ENCODE measurements around the gene TRDN. TPM values are rescaled to one million over a fixed set of nuclear protein-coding genes. Genes with fewer than 3 reads are reported as not detected.
"Not testable (repeated sequence)": the region's sequence is repeated elsewhere in the genome, so short reads cannot be mapped to it uniquely, and the experiment has no call there.

TRDN gene
- total RNA-seq, 1 donor = not detected

DNA sequence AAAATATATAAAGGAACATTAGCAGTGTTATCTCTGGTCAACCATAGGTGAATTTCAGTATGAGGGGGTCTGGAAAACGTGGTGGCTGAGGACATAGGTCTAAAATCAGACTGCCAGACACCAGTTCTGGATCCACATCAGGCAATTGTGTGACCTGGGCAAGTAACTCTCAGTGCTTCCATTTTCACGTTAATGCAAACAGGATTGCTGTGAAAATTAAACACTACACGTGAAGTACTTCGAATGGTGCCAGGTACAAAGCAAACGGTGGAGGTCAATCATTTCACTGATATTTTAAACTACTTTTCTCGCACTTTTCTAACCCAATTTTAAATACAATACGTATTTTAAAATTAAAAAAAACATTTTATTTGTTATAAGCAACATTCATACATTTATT lies 315.7 kb downstream of the TRDN start:
- H3K4me1 ChIP-seq (ENCODE audit: insufficient read depth, low read length) = no peaks in the 10 kb centered on the region
- TF ChIP-seq, protein P1, sequence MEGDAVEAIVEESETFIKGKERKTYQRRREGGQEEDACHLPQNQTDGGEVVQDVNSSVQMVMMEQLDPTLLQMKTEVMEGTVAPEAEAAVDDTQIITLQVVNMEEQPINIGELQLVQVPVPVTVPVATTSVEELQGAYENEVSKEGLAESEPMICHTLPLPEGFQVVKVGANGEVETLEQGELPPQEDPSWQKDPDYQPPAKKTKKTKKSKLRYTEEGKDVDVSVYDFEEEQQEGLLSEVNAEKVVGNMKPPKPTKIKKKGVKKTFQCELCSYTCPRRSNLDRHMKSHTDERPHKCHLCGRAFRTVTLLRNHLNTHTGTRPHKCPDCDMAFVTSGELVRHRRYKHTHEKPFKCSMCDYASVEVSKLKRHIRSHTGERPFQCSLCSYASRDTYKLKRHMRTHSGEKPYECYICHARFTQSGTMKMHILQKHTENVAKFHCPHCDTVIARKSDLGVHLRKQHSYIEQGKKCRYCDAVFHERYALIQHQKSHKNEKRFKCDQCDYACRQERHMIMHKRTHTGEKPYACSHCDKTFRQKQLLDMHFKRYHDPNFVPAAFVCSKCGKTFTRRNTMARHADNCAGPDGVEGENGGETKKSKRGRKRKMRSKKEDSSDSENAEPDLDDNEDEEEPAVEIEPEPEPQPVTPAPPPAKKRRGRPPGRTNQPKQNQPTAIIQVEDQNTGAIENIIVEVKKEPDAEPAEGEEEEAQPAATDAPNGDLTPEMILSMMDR (IDR thresholded peaks at IDR 0.05; ENCODE audit: extremely low read depth, low read depth, low read length) = no peak
- no peak overlapping the region for H3K4me2 ChIP-seq (ENCODE audit: insufficient read depth, low read length)
- no peaks in the 10 kb centered on the region for H3K36me3 ChIP-seq (ENCODE audit: insufficient read depth, low read length)
- H3K9me3 ChIP-seq (ENCODE audit: low read depth, low read length) = no peaks in the 10 kb centered on the region
- no peaks in the 10 kb centered on the region for H3K79me2 ChIP-seq (ENCODE audit: insufficient read depth, low read length)
- H2AFZ ChIP-seq (ENCODE audit: low read length) = no peak overlapping the region
- no peaks in the 10 kb centered on the region for H3K27me3 ChIP-seq (ENCODE audit: insufficient read depth, low read length)
- no peak overlapping the region for H3K27ac ChIP-seq (ENCODE audit: low read depth, low read length)
- no peaks in the 10 kb centered on the region for H4K20me1 ChIP-seq (ENCODE audit: insufficient read depth, low read length)
- no peak overlapping the region for H3K4me3 ChIP-seq (ENCODE audit: insufficient read depth, low read length)
- no peak for DNase-seq (ENCODE audit: insufficient read length, low spot score, missing footprints)

DNA sequence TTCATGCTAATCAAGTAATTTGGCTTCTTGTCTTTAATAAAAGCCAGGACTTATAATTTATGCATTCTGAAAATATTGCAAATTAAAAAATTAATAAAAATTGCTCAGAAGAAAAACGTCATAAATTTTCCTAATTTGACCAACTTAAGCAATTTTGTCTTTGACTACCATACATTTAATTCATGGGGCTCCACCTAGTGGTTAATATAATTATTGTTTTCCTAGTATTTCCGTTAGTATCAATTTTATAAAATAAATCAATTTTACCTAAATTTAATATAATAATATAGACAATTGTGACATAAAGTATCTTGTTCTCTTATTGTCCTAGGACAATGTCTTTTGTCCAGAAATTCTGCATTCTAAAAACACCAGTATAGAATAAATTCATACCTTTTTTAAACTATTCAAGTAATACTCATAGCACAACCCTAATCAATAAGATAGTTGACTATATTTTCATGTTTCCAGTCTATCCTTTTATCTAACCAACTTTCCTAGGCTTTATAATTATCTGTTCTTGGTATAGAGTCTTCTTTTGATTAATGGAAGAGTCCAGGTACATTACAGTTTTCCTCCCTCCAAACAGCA lies 319.9 kb downstream of the TRDN start:
- Histone ChIP-seq H3K27me3 (ENCODE audit: insufficient read depth, low read length) (no peaks in the 10 kb centered on the region), H3K79me2 (ENCODE audit: insufficient read depth, low read length) (no peaks in the 10 kb centered on the region), H3K4me1 (ENCODE audit: insufficient read depth, low read length) (no peaks in the 10 kb centered on the region), H3K9me3 (ENCODE audit: low read depth, low read length) (no peaks in the 10 kb centered on the region), H3K4me2 (ENCODE audit: insufficient read depth, low read length) (no peak overlapping the region), H3K36me3 (ENCODE audit: insufficient read depth, low read length) (no peaks in the 10 kb centered on the region), H3K27ac (ENCODE audit: low read depth, low read length) (no peak overlapping the region), H3K4me3 (ENCODE audit: insufficient read depth, low read length) (no peak overlapping the region), H4K20me1 (ENCODE audit: insufficient read depth, low read length) (no peaks in the 10 kb centered on the region), H2AFZ (ENCODE audit: low read length) (no peak overlapping the region)
- no peak for DNase-seq (ENCODE audit: insufficient read length, low spot score, missing footprints)
- TF ChIP-seq, protein P1 (IDR thresholded peaks at IDR 0.05; ENCODE audit: extremely low read depth, low read depth, low read length) = peak; percentile 46

DNA sequence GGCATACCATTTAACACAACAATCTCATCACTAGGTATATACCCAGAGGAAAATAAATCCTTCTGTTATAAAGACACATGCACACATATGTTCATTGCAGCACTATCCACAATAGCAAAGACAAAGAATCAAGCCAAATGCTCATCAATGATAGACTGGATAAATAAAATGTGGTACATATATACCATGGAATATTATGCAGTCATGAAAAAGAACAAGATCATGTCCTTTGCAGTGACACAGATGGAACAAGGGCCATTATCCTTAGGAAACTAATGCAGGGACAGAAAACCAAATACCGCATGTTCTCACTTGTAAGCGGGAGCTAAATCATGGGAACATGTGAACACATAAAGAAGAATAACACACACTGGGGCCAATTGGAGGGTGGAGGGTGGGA lies 322.3 kb downstream of the TRDN start:
- not testable (repeated sequence) for H3K9me3 ChIP-seq (ENCODE audit: low read depth, low read length); H3K4me3 ChIP-seq (ENCODE audit: insufficient read depth, low read length); H3K4me1 ChIP-seq (ENCODE audit: insufficient read depth, low read length); H3K27ac ChIP-seq (ENCODE audit: low read depth, low read length); H4K20me1 ChIP-seq (ENCODE audit: insufficient read depth, low read length); H3K79me2 ChIP-seq (ENCODE audit: insufficient read depth, low read length); H2AFZ ChIP-seq (ENCODE audit: low read length); H3K36me3 ChIP-seq (ENCODE audit: insufficient read depth, low read length); H3K4me2 ChIP-seq (ENCODE audit: insufficient read depth, low read length); DNase-seq (ENCODE audit: insufficient read length, low spot score, missing footprints); H3K27me3 ChIP-seq (ENCODE audit: insufficient read depth, low read length)

DNA sequence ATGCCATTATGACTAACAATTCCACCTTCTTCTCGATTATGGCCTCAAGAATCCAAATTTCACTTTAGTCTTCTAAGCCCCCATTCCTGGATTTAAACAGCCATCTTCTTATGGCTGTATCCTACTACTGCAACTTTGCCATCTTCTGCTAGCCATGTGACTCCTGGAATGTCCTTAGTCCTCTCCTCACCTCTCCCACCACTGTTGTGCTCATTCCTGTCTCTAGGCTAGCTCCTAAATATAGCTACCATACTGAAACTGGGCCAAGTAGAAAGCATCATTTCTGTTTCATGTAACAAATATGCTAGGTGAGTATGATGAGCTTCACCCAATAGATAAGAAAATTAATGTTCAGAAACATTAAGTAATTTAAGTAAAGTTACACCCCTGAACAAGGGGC lies 327.6 kb downstream of the TRDN start:
- Histone ChIP-seq H3K27me3 (ENCODE audit: insufficient read depth, low read length) (no peaks in the 10 kb centered on the region), H3K79me2 (ENCODE audit: insufficient read depth, low read length) (no peaks in the 10 kb centered on the region), H3K36me3 (ENCODE audit: insufficient read depth, low read length) (no peaks in the 10 kb centered on the region), H2AFZ (ENCODE audit: low read length) (no peak overlapping the region), H3K4me3 (ENCODE audit: insufficient read depth, low read length) (no peak overlapping the region), H4K20me1 (ENCODE audit: insufficient read depth, low read length) (no peaks in the 10 kb centered on the region), H3K27ac (ENCODE audit: low read depth, low read length) (no peak overlapping the region), H3K9me3 (ENCODE audit: low read depth, low read length) (no peaks in the 10 kb centered on the region), H3K4me2 (ENCODE audit: insufficient read depth, low read length) (no peak overlapping the region), H3K4me1 (ENCODE audit: insufficient read depth, low read length) (no peaks in the 10 kb centered on the region)
- TF ChIP-seq, protein P1 (IDR thresholded peaks at IDR 0.05; ENCODE audit: extremely low read depth, low read depth, low read length) = no peak
- no peak for DNase-seq (ENCODE audit: insufficient read length, low spot score, missing footprints)
